Trophoblast cell (in vitro differentiated cells and primary cell): ENCODE data around the gene GAK.

Experiments used
- DNase-seq, 2 donors: peaks; one replicate each; pipeline ENCODE4 v3.0.0-alpha.2; 2016
- H2AFZ ChIP-seq: 2 replicates; pipeline ENCODE4 v1.6.1; 2013; ENCODE audit warnings: low read length, moderate library complexity, mild to moderate bottlenecking; ENCODE audit not compliant: insufficient read depth, poor library complexity
- H2AK5ac ChIP-seq: 2 replicates; pipeline ENCODE4 v1.6.1; 2013; ENCODE audit warnings: mild to moderate bottlenecking, low read length
- H2BK120ac ChIP-seq: 2 replicates; pipeline ENCODE4 v1.6.1; 2013; ENCODE audit warnings: low read length, mild to moderate bottlenecking, moderate library complexity; ENCODE audit not compliant: insufficient read depth, poor library complexity
- H2BK12ac ChIP-seq: 2 replicates; pipeline ENCODE4 v1.6.1; 2013; ENCODE audit warnings: mild to moderate bottlenecking, low read length, moderate library complexity
- H2BK5ac ChIP-seq: 2 replicates; pipeline ENCODE4 v1.6.1; 2013; ENCODE audit warnings: low read length, low read depth, moderate library complexity, mild to moderate bottlenecking; ENCODE audit not compliant: poor library complexity
- H3K14ac ChIP-seq: 2 replicates; pipeline ENCODE4 v1.6.1; 2013; ENCODE audit warnings: mild to moderate bottlenecking, low read length
- H3K18ac ChIP-seq: 2 replicates; pipeline ENCODE4 v1.6.1; 2013; ENCODE audit warnings: mild to moderate bottlenecking, low read length
- H3K23ac ChIP-seq: 2 replicates; pipeline ENCODE4 v1.6.1; 2013; ENCODE audit warnings: low read length
- H3K27ac ChIP-seq: 2 replicates; pipeline ENCODE4 v1.5.1; 2013; ENCODE audit warnings: low read depth, mild to moderate bottlenecking, inconsistent platforms, low read length, moderate library complexity
- H3K27me3 ChIP-seq: 2 replicates; pipeline ENCODE4 v1.6.1; 2013; ENCODE audit warnings: inconsistent platforms, mild to moderate bottlenecking, low read length, moderate library complexity; ENCODE audit not compliant: insufficient read depth
- H3K36me3 ChIP-seq, 2 experiments: 1 replicate in 1 of 2; 2 replicates in 1 of 2; pipeline ENCODE4 v1.6.1; 2013; ENCODE audit warnings: low read length in 2 of 2, mild to moderate bottlenecking in 2 of 2, moderate library complexity in 1 of 2; ENCODE audit not compliant: insufficient read depth in 2 of 2, control insufficient read depth in 1 of 2
- H3K4ac ChIP-seq: 2 replicates; pipeline ENCODE4 v1.6.1; 2013; ENCODE audit warnings: low read depth, mild to moderate bottlenecking, low read length, moderate library complexity
- H3K4me1 ChIP-seq, 2 experiments: 1 replicate in 1 of 2; 2 replicates in 1 of 2; pipeline ENCODE4 v1.6.1; 2013; ENCODE audit warnings: low read length in 2 of 2, mild to moderate bottlenecking in 2 of 2, moderate library complexity in 1 of 2; ENCODE audit not compliant: insufficient read depth in 2 of 2, control insufficient read depth in 1 of 2
- H3K4me2 ChIP-seq: 2 replicates; pipeline ENCODE4 v1.6.1; 2013; ENCODE audit warnings: inconsistent platforms, mild to moderate bottlenecking, low read length, moderate library complexity
- H3K4me3 ChIP-seq: 2 replicates; pipeline ENCODE4 v1.5.1; 2013; ENCODE audit warnings: mild to moderate bottlenecking, low read depth, low read length, inconsistent platforms
- H3K79me1 ChIP-seq: one replicate; pipeline ENCODE4 v1.6.1; 2013; ENCODE audit warnings: low read length
- H3K79me2 ChIP-seq: 2 replicates; pipeline ENCODE4 v1.6.1; 2013; ENCODE audit warnings: low read length, mild to moderate bottlenecking; ENCODE audit not compliant: control insufficient read depth, insufficient read depth, poor library complexity
- H3K9ac ChIP-seq: 2 replicates; pipeline ENCODE4 v1.6.1; 2013; ENCODE audit warnings: mild to moderate bottlenecking, low read length
- H3K9me3 ChIP-seq: 2 replicates; pipeline ENCODE4 v1.6.1; 2013; ENCODE audit warnings: low read depth, mild to moderate bottlenecking, control low read depth, inconsistent platforms, low read length; ENCODE audit not compliant: insufficient read depth
- H4K12ac ChIP-seq: 2 replicates; pipeline ENCODE4 v1.6.1; 2013; ENCODE audit warnings: low read depth, mild to moderate bottlenecking, low read length, moderate library complexity
- H4K8ac ChIP-seq: 2 replicates; pipeline ENCODE4 v1.6.1; 2013; ENCODE audit warnings: low read depth, mild to moderate bottlenecking, low read length, moderate library complexity
- H4K91ac ChIP-seq: one replicate; pipeline ENCODE4 v1.6.1; 2013; ENCODE audit warnings: low read depth, mild to moderate bottlenecking, low read length, moderate library complexity
- WGBS: extraction: QIAGEN DNeasy Blood & Tissue Kit; methylation state at CpG from one replicate; pipeline ENCODE4 v1.1.7; 2013; ENCODE audit warnings: missing lambda C conversion rate; ENCODE audit not compliant: insufficient read length, insufficient coverage; ENCODE audit errors: extremely low coverage; 5-methylcytosine and 5-hydroxymethylcytosine counted together

Gene GAK

GRCh38 chr4:839675-840443 is 92.3 kb downstream of the GAK start:
- Histone ChIP-seq H3K9ac (no peak overlapping the region), H3K79me2 (no peaks in the 10 kb centered on the region), H2AK5ac (no peak overlapping the region), H3K18ac (no peak overlapping the region), H4K91ac (no peak overlapping the region), H2BK12ac (no peak overlapping the region), H4K12ac (no peak overlapping the region), H3K36me3 (no peaks in the 10 kb centered on the region), H3K27ac (no peak overlapping the region), H3K4me1 (no peaks in the 10 kb centered on the region), H3K14ac (no peak overlapping the region), H2AFZ (no peak overlapping the region), H3K23ac (no peak overlapping the region), H2BK5ac (no peak overlapping the region), H2BK120ac (no peak overlapping the region), H3K27me3 (no peaks in the 10 kb centered on the region), H3K4me3 (no peak overlapping the region), H3K4ac (no peak overlapping the region), H3K9me3 (peaks cover 16% of the 10 kb centered on the region), H3K79me1 (no peaks in the 10 kb centered on the region), H3K4me2 (no peak overlapping the region), H4K8ac (no peak overlapping the region)
- whole genome bisulfite sequencing: no CpG with 5 or more reads among the region's 4 CpGs
- no peak for DNase-seq

- Histone ChIP-seq H4K12ac (no peak overlapping the region), H3K23ac (no peak overlapping the region), H3K79me2 (no peaks in the 10 kb centered on the region), H4K91ac (no peak overlapping the region), H2AFZ (no peak overlapping the region), H3K4me1 (no peaks in the 10 kb centered on the region), H2AK5ac (no peak overlapping the region), H3K4ac (no peak overlapping the region), H3K36me3 (no peaks in the 10 kb centered on the region), H3K14ac (no peak overlapping the region), H4K8ac (no peak overlapping the region), H3K27ac (no peak overlapping the region), H2BK5ac (no peak overlapping the region), H3K4me3 (no peak overlapping the region), H3K9ac (no peak overlapping the region), H2BK120ac (no peak overlapping the region), H3K79me1 (no peaks in the 10 kb centered on the region), H2BK12ac (no peak overlapping the region), H3K18ac (no peak overlapping the region), H3K27me3 (no peaks in the 10 kb centered on the region), H3K9me3 (peaks cover 14% of the 10 kb centered on the region), H3K4me2 (no peak overlapping the region)
- WGBS: no CpG with 5 or more reads among the region's 1 CpG
- DNase-seq: no peak
Measured at GRCh38 chr4:837772-838171, 94.3 kb downstream of the GAK start.

- H4K91ac ChIP-seq: no peak overlapping the region
- H3K18ac ChIP-seq: no peak overlapping the region
- no peaks in the 10 kb centered on the region for H3K79me2 ChIP-seq
- H4K12ac ChIP-seq: no peak overlapping the region
- H3K4me3 ChIP-seq: no peak overlapping the region
- H2AK5ac ChIP-seq: no peak overlapping the region
- H3K4me2 ChIP-seq: no peak overlapping the region
- H2BK12ac ChIP-seq: no peak overlapping the region
- no peaks in the 10 kb centered on the region for H3K27me3 ChIP-seq
- WGBS: no CpG with 5 or more reads among the region's 22 CpGs
- no peak overlapping the region for H3K4ac ChIP-seq
- H2BK120ac ChIP-seq: no peak overlapping the region
- no peak overlapping the region for H4K8ac ChIP-seq
- no peak overlapping the region for H3K23ac ChIP-seq
- H3K4me1 ChIP-seq: no peaks in the 10 kb centered on the region
- H3K9ac ChIP-seq: no peak overlapping the region
- no peak overlapping the region for H3K14ac ChIP-seq
- no peaks in the 10 kb centered on the region for H3K36me3 ChIP-seq
- no peak overlapping the region for H2BK5ac ChIP-seq
- no peak overlapping the region for H2AFZ ChIP-seq
- DNase-seq: no peak
- H3K9me3 ChIP-seq: peaks cover 18% of the 10 kb centered on the region
- H3K79me1 ChIP-seq: no peaks in the 10 kb centered on the region
- H3K27ac ChIP-seq: no peak overlapping the region
Measured at GRCh38 chr4:836750-837301, 95.3 kb downstream of the GAK start.

- Histone ChIP-seq H3K27ac (no peak overlapping the region), H3K23ac (no peak overlapping the region), H3K14ac (no peak overlapping the region), H2BK120ac (no peak overlapping the region), H3K18ac (no peak overlapping the region), H3K4me1 (no peaks in the 10 kb centered on the region), H3K9ac (no peak overlapping the region), H3K9me3 (peaks cover 26% of the 10 kb centered on the region), H3K4ac (no peak overlapping the region), H4K91ac (no peak overlapping the region), H4K12ac (no peak overlapping the region), H3K4me2 (no peak overlapping the region), H2AFZ (no peak overlapping the region), H2AK5ac (no peak overlapping the region), H3K27me3 (no peaks in the 10 kb centered on the region), H2BK5ac (no peak overlapping the region), H2BK12ac (no peak overlapping the region), H4K8ac (no peak overlapping the region), H3K79me2 (no peaks in the 10 kb centered on the region), H3K4me3 (no peak overlapping the region), H3K79me1 (no peaks in the 10 kb centered on the region), H3K36me3 (no peaks in the 10 kb centered on the region)
- no peak for DNase-seq
- WGBS: no CpG with 5 or more reads among the region's 32 CpGs
Measured at GRCh38 chr4:836003-836511, 96.1 kb downstream of the GAK start.
